ENCODE data around the gene PTGDS. TPM values are rescaled to one million over a fixed set of nuclear protein-coding genes. Genes with fewer than 3 reads are reported as not detected.
A peak's percentile ranks its signal among the peaks of the same experiment; 100 is the strongest.

The PTGDS gene
- total RNA-seq, 1 donor from 2014 or later: 76.8 TPM

GRCh38 chr9:137029058-137029936 lies 52.0 kb downstream of the PTGDS start:
- no peak for DNase-seq (ENCODE audit: low spot score)
- TF ChIP-seq CTCF (IDR thresholded peaks at IDR 0.05): peak; percentile 86
- no peaks in the 10 kb centered on the region for H3K36me3 Mint-ChIP-seq (ENCODE audit: low read depth)
- H3K27ac Mint-ChIP-seq (ENCODE audit: unreplicated experiment): no peak overlapping the region
- H3K4me1 Mint-ChIP-seq (ENCODE audit: low read depth): peaks cover 7% of the 10 kb centered on the region
- no peaks in the 10 kb centered on the region for H3K27me3 Mint-ChIP-seq (ENCODE audit: low read depth)
- H3K9me3 Mint-ChIP-seq (ENCODE audit: low read depth): no peaks in the 10 kb centered on the region
- H3K4me3 Mint-ChIP-seq (ENCODE audit: unreplicated experiment): peak overlapping the region; percentile 68

GRCh38 chr9:137030006-137030405 lies 52.7 kb downstream of the PTGDS start:
- H3K36me3 Mint-ChIP-seq (ENCODE audit: low read depth): no peaks in the 10 kb centered on the region
- H3K4me1 Mint-ChIP-seq (ENCODE audit: low read depth): peaks cover 7% of the 10 kb centered on the region
- DNase-seq (ENCODE audit: low spot score): no peak
- no peak for TF ChIP-seq CTCF (IDR thresholded peaks at IDR 0.05)
- no peaks in the 10 kb centered on the region for H3K27me3 Mint-ChIP-seq (ENCODE audit: low read depth)
- H3K27ac Mint-ChIP-seq (ENCODE audit: unreplicated experiment): no peak overlapping the region
- no peaks in the 10 kb centered on the region for H3K9me3 Mint-ChIP-seq (ENCODE audit: low read depth)
- H3K4me3 Mint-ChIP-seq (ENCODE audit: unreplicated experiment): no peak overlapping the region

- DNase-seq (ENCODE audit: low spot score): no peak
- Mint-ChIP-seq H3K27ac (ENCODE audit: unreplicated experiment) (no peak overlapping the region), H3K9me3 (ENCODE audit: low read depth) (no peaks in the 10 kb centered on the region), H3K36me3 (ENCODE audit: low read depth) (no peaks in the 10 kb centered on the region), H3K4me1 (ENCODE audit: low read depth) (peaks cover 7% of the 10 kb centered on the region), H3K4me3 (ENCODE audit: unreplicated experiment) (no peak overlapping the region), H3K27me3 (ENCODE audit: low read depth) (no peaks in the 10 kb centered on the region)
- TF ChIP-seq CTCF (IDR thresholded peaks at IDR 0.05): no peak
These were observed 53.5 kb downstream of the PTGDS start for GRCh38 chr9:137030538-137031527.

Other genes with a start within 250 kb of the PTGDS start
- not detected in 3 replicates for gene LCN10, start 234.6 kb upstream of the PTGDS start, total RNA-seq
- gene LCN6, start 229.0 kb upstream of the PTGDS start, total RNA-seq: not detected in 3 replicates
- not detected in 3 replicates for gene LCN8, start 219.3 kb upstream of the PTGDS start, total RNA-seq
- gene LCN15, start 213.0 kb upstream of the PTGDS start, total RNA-seq: not detected in 3 replicates
- 31.2 to 40.0 TPM (median 32.5 TPM) in 3 replicates for gene TMEM141, start 186.2 kb upstream of the PTGDS start, total RNA-seq
- gene CCDC183, start 181.2 kb upstream of the PTGDS start, total RNA-seq: 0.62 to 1.5 TPM (median 1.4 TPM) in 3 replicates
- 61.5 to 71.8 TPM (median 62.2 TPM) in 3 replicates for gene RABL6, start 169.6 kb upstream of the PTGDS start, total RNA-seq
- gene AJM1, start 135.0 kb upstream of the PTGDS start, total RNA-seq: 6.3 to 7.5 TPM (median 7.4 TPM) in 3 replicates
- 165 to 193 TPM (median 192 TPM) in 3 replicates for gene PHPT1, start 128.1 kb upstream of the PTGDS start, total RNA-seq
- gene MAMDC4, start 125.2 kb upstream of the PTGDS start, total RNA-seq: 7.7 to 9.2 TPM (median 7.7 TPM) in 3 replicates
- 296 to 328 TPM (median 320 TPM) in 3 replicates for gene EDF1, start 111.2 kb upstream of the PTGDS start, total RNA-seq
- 9.6 to 12.4 TPM (median 10.4 TPM) in 3 replicates for gene TRAF2, start 91.0 kb upstream of the PTGDS start, total RNA-seq
- 79.2 to 87.5 TPM (median 84.3 TPM) in 3 replicates for gene FBXW5, start 32.8 kb upstream of the PTGDS start, total RNA-seq
- 2.2 TPM in 1 of 3 replicates, not detected in the others for gene C8G, start 32.3 kb upstream of the PTGDS start, total RNA-seq
- gene LCN12, start 25.2 kb upstream of the PTGDS start, total RNA-seq: 0.51 to 0.60 TPM in 2 of 3 replicates, not detected in the other
- gene LCNL1, start 5.5 kb downstream of the PTGDS start, total RNA-seq: 0.15 to 5.8 TPM (median 5.2 TPM) in 3 replicates
- 34.4 to 38.7 TPM (median 36.8 TPM) in 3 replicates for gene PAXX, start 14.9 kb downstream of the PTGDS start, total RNA-seq
- gene CLIC3, start 19.1 kb downstream of the PTGDS start, total RNA-seq: 4.9 to 5.5 TPM in 2 of 3 replicates, not detected in the other
- 55.3 to 62.4 TPM (median 59.1 TPM) in 3 replicates for gene ABCA2, start 50.7 kb downstream of the PTGDS start, total RNA-seq
- gene FUT7, start 54.6 kb downstream of the PTGDS start, total RNA-seq: not detected in 3 replicates
- gene NPDC1, start 68.7 kb downstream of the PTGDS start, total RNA-seq: 88.1 to 90.8 TPM (median 88.7 TPM) in 3 replicates
- gene ENTPD2, start 76.6 kb downstream of the PTGDS start, total RNA-seq: 0.15 TPM in 1 of 3 replicates, not detected in the others
- gene SAPCD2, start 93.1 kb downstream of the PTGDS start, total RNA-seq: 0.87 to 3.2 TPM (median 2.5 TPM) in 3 replicates
- 26.1 to 44.0 TPM (median 41.7 TPM) in 3 replicates for gene UAP1L1, start 100.0 kb downstream of the PTGDS start, total RNA-seq
- gene MAN1B1, start 109.5 kb downstream of the PTGDS start, total RNA-seq: 105 to 117 TPM (median 106 TPM) in 3 replicates
- gene DPP7, start 137.2 kb downstream of the PTGDS start, total RNA-seq: 54.0 to 85.0 TPM (median 82.2 TPM) in 3 replicates
- 0.07 TPM in 1 of 3 replicates, not detected in the others for gene GRIN1, start 161.7 kb downstream of the PTGDS start, total RNA-seq
- not detected in 3 replicates for gene LRRC26, start 192.5 kb downstream of the PTGDS start, total RNA-seq
- not detected in 3 replicates for gene TMEM210, start 194.6 kb downstream of the PTGDS start, total RNA-seq
- gene ANAPC2, start 211.1 kb downstream of the PTGDS start, total RNA-seq: 40.3 to 62.6 TPM (median 41.0 TPM) in 3 replicates
- 54.5 to 57.8 TPM (median 55.5 TPM) in 3 replicates for gene SSNA1, start 211.2 kb downstream of the PTGDS start, total RNA-seq
- 19.5 to 20.0 TPM (median 19.7 TPM) in 3 replicates for gene TPRN, start 223.2 kb downstream of the PTGDS start, total RNA-seq
- gene TMEM203, start 228.1 kb downstream of the PTGDS start, total RNA-seq: 34.9 to 36.8 TPM (median 36.7 TPM) in 3 replicates
- 10.8 to 17.7 TPM (median 13.2 TPM) in 3 replicates for gene NDOR1, start 228.2 kb downstream of the PTGDS start, total RNA-seq
- 3.3 to 4.4 TPM (median 3.6 TPM) in 3 replicates for gene RNF208, start 244.7 kb downstream of the PTGDS start, total RNA-seq
- gene CYSRT1, start 247.7 kb downstream of the PTGDS start, total RNA-seq: 0.44 to 0.92 TPM (median 0.79 TPM) in 3 replicates
- gene RNF224, start 250.0 kb downstream of the PTGDS start, total RNA-seq: 0.22 TPM in 1 of 3 replicates, not detected in the others